Right ventricle myocardium inferior (tissue), 1 donor: ENCODE data around the gene LRFN2. TPM values are rescaled to one million over a fixed set of nuclear protein-coding genes. Genes with fewer than 3 reads are reported as not detected.
A peak's percentile ranks its signal among the peaks of the same experiment; 100 is the strongest.

Experiments used
- ATAC-seq: fragments of 200-7000 bp; cut with Tn5 transposase; one replicate; pipeline ENCODE4 v1.9.1; 2020; ENCODE audit warnings: mild to moderate bottlenecking, moderate library complexity
- DNase-seq: peaks from one replicate; pipeline ENCODE4 v3.0.0; 2021; ENCODE audit errors: missing footprints
- intact Hi-C: fragments of 100-400 bp; cut with DNase I; formaldehyde crosslinking; loops from one replicate; pipeline ENCODE4 v1.11.0; 2022
- total RNA-seq: library from RNA; stranded (reverse); fragmentation: NEBNext Ultra II Directional; extraction: Animal tissue kit (Norgen Biotek cat#: 25700); gene quantifications from one replicate; pipeline ENCODE4 v1.2.1, GENCODE V29; 2021
- donor health status: DM: no; HTN: yes; CAD: no; lungs with severe emphysema.

LRFN2 gene
- total RNA-seq, 1 donor from 2014 or later, result not detected

DNA sequence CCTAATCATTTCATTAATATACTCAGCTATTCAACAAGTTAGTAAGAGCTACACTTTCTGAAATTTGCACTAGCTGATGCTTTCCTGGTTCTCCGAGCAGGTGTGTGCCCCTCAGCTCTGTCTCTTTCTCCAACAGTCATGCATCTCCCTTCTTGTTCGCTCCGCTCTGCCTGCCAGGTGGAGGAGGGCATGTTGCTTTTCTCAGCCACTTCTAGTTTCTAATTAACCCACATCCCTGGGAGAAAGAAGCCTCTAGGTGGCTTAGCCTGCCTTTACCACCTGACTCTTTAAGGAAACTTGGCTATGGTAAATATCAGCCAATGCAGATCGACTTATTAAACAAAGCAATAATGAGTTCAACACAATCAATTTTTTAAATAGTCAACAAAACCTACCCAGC, 34.2 kb downstream of the LRFN2 start:
- ATAC-seq (no peak), DNase-seq (no peak)
- intact Hi-C loops, result no loop called here

DNA sequence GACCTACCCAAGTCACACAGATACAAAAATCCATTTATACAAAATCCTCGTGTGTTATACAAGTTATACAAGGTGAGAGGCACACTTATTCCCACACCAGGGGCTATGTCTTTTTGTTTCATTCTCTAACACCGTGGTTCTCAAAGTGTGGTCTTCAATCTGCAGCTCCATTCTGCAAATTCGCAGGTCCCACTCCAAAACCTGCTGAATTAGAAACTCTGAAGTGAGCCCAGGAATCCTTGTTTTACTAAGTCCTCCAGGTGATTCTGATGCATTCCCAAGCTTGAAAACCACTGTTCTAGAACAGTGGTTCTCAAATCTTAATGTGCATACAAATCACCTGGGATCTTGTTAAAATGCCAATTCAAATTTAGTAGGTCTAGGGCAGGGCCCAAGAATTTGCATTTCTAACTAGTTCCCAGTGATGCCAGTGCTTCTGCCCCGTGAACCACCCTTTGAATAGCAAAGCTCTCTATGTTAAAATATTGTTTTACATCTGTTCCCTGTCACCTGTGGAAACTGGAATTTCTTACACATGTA, 35.1 kb downstream of the LRFN2 start:
- ATAC-seq, result no peak
- no peak for DNase-seq
- intact Hi-C loops, result no loop called here

DNA sequence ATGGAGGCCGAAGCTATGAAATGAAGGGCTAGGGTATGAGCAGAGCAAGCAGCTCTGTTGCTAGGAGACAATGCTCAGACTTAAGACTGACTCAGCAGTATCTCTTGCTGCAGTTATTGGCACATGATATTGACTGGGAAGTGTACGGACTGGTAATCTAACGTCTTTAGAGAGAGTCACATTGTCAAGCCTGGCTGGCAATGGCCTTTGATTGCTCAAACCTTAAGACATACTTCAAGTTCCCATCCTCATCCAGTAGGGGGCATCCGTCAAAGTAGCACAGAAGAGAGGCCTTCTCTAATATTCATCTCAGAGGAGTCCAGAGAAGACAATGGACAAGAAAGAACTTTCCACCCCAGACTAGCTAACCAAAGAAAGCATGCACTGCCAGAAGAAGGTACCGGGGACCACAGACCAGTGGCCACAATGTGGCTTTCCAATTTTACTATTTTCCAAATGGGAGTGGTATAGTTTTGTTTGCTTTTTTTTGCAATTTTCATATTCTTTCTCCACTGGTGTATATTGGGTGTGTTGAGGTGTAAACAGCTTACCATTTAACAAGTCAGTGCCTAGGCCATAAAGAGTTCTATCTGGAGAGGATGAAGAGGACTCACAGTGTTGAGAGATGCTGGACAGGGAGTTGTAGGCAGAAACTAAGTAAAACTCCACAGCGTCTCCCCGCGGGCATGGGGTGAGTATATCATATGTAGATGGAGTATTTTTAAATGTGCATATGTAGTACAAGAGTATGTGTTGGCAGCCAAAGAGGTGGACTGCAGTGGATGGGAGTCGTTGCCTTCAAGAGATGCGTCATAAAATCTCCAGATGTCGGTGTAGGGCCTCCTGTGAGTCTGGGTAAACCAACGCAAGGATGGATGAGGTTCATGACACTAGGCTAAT, 36.7 kb downstream of the LRFN2 start:
- DNase-seq, result no peak
- ATAC-seq, result no peak
- intact Hi-C loops, result no loop called here

DNA sequence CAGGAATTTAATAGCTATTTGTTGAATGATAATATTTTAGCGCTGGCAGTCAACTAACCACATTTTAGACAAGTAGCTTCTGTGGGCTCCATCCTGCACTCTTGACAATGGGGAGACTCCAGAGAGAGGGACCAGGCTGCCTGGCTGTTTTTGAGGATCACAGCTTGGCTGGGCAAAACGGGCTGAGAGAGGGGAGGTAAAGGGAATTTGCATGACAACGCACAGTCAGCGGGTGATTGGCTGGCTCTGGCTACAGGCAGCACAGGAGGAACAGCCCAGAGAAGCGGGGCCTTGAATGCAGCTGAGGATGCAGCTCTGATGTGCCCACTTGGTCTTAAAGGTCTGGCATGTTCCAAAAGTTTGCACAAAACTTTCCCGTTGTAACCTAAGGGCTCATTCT, 41.2 kb downstream of the LRFN2 start:
- intact Hi-C loops, result no loop called here
- no peak for ATAC-seq
- DNase-seq, result no peak

DNA sequence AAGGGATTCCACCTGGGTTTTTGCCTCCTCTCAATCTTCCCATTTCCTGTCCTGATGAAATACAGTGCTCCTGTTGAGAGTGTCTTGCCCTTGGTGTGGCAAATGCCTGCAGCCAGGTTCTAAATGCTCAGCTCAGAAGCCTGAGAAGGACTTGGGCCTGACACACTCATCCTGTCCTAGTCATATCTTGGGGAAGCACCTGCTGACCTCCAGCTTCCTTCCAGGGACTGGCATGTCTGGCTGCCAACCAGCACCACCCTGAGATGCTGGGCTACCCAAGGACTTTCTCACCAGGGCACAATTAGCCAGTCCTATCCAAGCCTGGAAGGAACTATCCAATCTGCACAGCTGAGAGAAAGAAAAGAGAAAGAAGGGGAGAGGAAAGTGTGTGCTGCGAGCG, 43.4 kb downstream of the LRFN2 start:
- intact Hi-C loops, result no loop called here
- DNase-seq (no peak), ATAC-seq (no peak)

DNA sequence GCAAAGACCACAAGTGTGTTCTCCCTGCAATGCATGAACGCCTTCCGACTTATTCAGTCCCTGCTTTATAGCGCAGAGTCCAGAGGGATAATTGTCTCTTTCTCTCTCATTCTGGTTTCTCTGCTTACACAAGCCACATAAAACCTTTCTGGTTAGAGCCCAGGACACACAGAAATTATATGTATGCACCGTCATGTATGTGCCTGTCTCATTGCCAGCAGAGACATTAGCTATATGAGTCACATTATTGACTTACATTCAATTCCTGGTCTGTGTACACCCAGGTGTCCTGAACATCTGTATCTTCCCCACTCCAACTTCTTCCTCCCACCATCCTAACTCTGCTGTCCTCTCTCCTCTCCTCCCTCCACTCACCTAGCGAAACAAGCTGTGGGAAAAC, 44.0 kb downstream of the LRFN2 start:
- no peak for DNase-seq
- intact Hi-C loops, result no loop called here
- no peak for ATAC-seq

DNA sequence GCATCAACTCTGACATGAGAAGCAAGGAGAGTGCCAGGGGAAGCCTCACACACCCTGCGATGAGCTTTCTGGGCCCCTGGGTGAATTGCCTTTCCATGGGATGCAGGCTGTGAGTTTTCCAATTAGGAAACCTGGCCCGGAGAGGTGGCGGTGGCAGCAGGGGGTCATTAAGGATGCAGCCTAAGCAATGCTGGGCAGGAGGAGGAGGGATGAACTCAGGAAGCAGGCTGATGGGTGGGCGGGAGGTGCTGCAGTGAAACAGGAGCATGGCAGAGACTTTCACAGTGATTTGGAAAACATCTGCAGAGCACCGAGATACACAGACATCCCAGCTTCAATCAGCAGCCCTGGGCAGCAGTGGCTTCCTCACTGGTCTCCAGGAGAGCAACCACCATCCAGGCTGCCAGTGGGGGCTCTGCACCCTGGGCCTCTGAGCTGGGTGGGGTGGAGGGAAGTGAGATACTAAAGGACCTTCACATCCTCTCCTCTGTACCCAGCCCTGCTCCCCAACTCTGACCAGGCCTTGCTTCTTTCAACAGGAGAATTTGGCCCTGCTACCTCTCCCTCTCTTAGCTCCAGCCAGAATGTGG, 44.9 kb downstream of the LRFN2 start:
- DNase-seq (no peak), ATAC-seq (no peak)
- intact Hi-C loops, result no loop called here

DNA sequence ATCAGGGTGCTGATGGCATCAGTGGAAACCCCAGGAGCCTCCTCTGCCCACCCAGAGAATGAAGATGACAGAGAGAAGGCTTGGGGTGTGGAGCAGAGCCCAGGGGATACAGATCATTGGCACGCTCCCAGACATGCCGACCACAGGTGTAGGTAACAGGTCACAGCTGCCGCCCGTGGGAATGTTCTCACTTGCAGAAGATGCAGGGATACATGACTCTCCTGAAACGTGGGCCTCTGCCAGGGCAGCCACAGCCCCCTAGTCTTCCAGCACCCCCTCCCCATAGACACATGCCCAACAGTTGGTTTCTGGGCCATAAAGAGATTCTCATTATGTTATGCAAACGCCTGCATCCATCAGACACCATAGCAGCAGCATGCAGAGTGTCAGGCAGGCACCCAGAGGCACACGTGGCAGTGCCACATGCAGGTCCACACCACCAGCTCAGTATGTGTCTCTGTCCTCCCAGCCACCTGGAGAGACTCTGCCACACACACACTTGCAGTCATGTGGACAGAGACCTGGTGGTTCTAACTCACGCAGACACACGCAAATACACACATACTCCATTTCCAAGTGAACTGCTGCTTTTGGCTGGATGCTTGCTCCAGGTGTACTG, 45.5 kb downstream of the LRFN2 start:
- DNase-seq (no peak), ATAC-seq (no peak)
- intact Hi-C loops, result no loop called here

DNA sequence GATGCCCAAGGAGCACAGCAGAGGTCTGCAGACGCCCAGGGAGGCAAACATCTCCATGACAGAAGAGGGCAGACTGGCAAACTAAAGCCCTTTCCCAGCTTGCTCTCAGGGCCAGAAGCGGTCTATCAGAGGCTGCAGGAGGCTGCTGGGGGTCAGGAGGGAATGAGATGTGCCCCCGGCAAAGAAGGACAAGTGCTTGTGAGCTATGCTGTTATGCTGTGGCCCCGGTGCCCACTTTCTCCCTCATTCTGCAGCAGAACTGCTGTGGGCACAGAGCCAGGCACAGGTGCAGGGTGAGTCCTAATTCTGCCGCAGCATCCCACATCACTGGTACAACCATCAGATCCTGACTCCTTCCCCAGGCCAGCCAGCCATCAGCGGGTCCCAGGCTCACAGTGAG, 46.4 kb downstream of the LRFN2 start:
- intact Hi-C loops, result no loop called here
- DNase-seq, result no peak
- no peak for ATAC-seq

DNA sequence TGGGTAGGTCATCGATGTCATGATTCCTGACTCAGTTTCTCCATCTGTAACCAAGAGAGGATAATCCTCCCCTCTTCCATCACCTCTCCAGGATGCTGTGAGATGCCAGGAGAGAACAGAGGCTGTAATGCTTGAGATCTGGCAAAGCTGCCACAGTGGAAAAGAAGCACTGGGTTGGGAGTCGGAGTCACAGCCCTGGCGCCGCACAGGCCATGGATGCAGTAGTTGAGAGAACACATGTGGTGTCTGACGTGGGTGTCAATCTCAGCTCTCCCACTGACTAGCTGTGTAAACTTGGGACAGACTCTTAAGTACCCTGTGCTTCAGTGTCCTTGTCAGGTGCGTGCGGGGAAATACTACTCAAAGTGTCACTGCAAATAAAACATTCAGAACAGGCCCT, 47.3 kb downstream of the LRFN2 start:
- no peak for ATAC-seq
- DNase-seq, result no peak
- intact Hi-C loops, result no loop called here

DNA sequence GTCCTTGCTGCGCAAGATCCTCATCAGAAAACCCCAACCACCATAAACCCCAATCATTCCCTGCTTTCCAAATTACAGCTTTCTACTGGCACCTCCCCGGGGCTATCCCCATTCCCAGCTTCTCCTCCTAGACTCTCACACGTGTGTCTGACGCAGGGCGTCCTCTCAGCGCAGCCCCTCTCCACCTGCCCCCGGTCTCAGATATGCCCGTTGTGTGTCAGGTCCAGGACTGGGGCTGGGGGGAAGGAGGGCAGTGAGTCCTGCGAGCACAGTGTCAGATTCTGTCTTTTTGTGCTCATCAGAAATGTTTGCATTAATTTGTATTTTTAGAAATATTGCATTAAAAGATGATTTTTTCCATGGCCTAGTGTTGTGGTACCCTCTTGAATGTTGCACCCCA, 48.6 kb downstream of the LRFN2 start:
- intact Hi-C loops, result no loop called here
- DNase-seq (no peak), ATAC-seq (no peak)

DNA sequence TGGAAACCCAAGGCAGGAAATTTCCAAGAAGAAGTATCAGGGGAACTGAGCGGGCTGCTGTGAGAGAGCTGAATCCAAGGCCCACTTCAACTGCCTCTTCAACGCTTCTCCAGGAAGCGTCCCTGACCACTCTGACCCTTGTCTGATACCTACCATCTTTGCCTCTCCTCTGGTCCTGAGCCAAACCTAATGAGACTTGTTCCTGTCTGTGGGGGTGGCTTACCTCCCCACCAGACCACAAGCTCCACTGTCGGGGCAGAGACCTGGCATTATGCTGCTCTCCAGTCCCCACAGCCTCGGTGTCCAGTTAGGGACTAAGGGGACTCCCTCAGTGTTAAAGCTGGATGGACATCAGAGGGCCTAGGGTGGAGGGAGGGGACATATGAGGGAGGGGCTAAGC, 49.7 kb downstream of the LRFN2 start:
- ATAC-seq (no peak), DNase-seq (no peak)
- intact Hi-C loops, result no loop called here

DNA sequence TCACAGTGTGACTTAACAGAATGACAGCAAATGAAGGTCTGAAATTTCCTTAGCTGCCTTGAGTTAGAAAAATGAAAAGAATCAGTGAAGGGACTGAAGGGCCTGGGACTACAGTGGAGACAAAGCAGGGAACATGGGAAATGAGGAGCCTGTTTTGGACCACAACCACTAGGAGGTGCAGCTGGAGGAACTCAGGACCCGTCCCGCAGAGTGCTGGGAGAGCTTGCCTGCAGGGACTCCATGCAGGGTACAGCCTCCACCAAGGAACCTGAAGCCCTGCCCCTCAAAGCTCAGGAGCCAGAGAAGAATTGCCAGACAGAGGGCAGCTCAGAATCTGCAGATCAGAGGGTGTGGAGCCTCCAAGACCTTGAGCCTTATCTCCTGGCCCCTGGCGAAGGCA, 50.7 kb downstream of the LRFN2 start:
- intact Hi-C loops, result no loop called here
- no peak for ATAC-seq
- DNase-seq, result peak; percentile 28

DNA sequence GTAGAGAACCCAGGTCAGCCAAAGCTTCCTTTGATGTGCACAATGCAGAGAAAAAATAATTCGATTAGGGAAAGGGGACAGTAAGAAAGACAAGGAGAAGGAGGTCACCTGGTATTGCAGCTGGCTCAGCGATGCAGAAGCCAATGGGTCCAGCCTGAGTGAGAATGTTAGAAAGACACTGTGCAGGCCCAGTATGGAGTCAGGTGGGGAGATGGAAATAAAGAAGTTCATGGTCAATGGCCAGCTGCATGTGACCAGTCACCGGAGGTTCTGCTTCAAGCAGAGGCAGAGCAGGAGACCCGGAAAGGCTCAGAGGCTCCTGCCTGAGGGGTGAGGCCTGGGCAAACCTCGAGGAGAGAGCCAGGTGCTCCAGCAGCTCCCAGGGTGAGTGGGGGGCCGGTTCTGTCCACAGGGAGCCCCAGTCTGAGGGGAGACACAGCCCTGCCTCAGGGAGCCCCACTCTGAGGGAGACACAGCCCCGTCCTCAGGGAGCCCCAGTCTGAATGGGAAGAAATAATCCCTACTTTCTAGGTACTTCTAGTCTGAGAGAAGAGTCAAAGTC, 51.3 kb downstream of the LRFN2 start:
- intact Hi-C loops, result no loop called here
- peak; percentile 9 for DNase-seq
- ATAC-seq, result no peak

DNA sequence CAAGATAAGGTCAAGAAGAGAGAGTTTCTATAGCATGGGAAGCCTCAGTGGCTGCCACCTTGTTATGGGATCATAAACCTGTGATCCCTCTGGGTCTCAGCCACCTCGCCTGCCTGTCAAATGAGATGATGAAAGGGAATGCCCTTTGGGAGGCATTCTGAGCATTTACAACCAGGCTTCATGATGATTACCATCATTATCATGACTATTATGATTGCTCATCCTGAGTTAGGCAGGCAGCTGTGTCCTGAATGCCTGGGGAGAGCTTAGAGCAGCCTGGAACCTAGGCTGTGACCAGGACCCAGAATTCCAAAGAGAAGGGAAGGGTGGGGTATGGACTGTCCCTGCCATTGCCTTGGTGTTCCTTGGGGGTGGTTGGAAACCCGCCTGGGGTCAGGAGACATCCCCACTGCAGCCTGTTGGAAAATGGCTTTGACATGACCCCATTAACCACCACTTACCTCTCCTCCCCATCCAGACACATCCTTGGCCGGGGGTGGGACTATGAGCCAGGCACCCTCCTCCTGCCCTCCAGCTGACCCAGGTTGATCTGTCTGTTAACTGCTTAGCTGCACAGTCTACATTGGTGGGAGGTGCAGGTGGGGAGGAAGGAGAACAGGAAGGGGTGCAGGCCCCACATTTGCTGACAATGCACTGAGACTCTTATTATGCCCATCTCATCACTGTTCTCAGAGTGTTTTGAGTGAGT, 51.9 kb downstream of the LRFN2 start:
- intact Hi-C loops, result no loop called here
- DNase-seq (peak; percentile 7), ATAC-seq (no peak)

DNA sequence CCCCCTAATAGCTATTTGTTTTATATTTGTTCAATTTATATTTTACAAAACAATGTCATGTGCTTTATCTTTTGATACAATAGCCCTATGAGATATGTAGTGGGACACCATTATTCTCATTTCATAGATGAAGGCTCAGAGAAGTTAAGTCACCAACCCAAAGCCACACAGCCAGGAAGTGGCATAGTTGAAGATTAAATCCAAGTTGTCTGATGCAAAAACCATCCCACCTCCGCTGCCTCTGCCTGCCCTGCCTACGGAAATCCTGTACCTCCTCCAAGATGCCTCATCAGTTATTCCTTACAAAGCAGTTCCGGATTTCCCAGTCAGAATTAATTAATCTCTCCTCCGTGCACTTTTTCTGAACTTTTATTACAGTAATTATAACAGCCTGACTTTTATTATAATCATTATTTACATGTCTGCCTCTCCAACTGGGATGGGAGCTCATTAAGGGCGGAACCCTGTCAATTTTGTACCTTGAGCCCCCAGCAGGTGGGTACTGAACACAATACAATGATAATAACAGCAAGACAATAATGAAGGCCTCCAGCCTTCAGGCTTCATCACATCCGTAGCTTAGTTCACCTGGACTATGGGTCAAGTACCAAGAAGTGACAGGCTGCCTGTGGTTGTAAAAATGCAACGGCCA, 54.7 kb downstream of the LRFN2 start:
- ATAC-seq (no peak), DNase-seq (no peak)
- intact Hi-C loops, result no loop called here

DNA sequence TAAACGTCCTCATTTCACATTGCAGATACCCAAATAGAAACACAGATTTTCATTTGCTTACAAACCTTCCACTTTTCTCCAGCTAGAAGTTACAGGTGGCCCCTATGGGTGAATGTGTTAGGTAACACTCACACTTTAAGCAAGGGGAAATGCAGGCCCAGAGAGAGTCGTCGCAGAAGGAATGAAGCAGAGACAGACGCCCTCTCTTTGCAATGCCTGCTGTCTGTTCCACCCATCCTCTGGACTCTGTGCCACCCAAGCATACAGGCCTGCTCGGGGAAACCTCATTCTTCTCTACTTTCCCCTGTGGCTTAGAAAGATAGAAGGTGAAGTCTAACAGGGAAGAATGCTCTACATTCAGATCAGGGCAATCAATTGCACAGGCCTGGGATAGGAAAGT, 57.2 kb downstream of the LRFN2 start:
- ATAC-seq (no peak), DNase-seq (no peak)
- intact Hi-C loops, result no loop called here

DNA sequence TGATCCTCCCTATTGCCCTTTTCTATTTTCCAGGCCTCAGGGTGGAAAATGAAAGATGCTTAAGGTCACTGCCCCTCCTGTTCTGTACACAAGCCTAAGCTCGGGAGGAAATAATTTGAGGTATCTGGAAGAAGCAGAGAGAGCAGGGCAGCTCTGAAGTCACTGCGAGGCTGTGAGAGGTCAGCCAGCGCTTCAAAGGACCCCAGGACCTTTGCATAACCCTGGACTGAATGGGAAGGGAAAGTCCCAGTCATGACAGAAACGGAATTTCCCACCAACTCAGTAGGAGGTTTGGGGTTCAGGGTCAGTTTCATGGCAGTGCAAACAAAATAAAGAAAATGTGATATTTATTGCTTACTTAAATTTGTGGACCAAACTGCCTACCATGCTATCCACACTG, 58.1 kb downstream of the LRFN2 start:
- DNase-seq (no peak), ATAC-seq (no peak)
- intact Hi-C loops, result no loop called here

DNA sequence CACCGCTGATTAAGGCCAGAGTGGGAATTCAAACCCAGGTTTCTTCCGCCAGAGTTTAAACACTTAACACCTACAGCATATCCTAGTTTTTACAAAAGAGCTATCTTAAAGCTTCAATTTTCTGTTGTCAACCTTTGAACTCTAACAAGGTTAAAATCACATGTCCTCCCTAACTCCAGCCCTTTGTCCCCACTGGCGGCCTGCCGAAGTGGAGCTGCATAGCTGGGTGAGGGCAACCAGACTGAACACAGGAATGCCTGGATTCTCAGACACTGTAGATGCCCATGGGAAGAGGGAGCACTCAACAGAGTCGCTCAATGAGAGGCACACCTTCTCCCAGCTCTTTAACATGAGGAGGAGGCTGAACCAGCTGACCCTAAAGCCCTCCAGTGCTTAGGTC, 59.1 kb downstream of the LRFN2 start:
- intact Hi-C loops, result no loop called here
- ATAC-seq, result no peak
- DNase-seq, result no peak
